GM18907 (cell line): Measurements from ENCODE around the gene NKAIN2.
"Not testable (repeated sequence)": the region's sequence is repeated elsewhere in the genome, so short reads cannot be mapped to it uniquely, and the experiment has no call there.

Experiments used
- ATAC-seq: cut with Tn5 transposase; IDR thresholded peaks from one replicate; pipeline ENCODE4 v1.9.1; 2021; ENCODE audit warnings: mild to moderate bottlenecking, moderate library complexity; ENCODE audit not compliant: unreplicated experiment

NKAIN2 gene

GRCh38 chr6:124659427-124659826, 855.8 kb downstream of the NKAIN2 start:
- ATAC-seq: no peak

- ATAC-seq: no peak
These were observed 856.5 kb downstream of the NKAIN2 start for GRCh38 chr6:124660185-124660584.

DNA sequence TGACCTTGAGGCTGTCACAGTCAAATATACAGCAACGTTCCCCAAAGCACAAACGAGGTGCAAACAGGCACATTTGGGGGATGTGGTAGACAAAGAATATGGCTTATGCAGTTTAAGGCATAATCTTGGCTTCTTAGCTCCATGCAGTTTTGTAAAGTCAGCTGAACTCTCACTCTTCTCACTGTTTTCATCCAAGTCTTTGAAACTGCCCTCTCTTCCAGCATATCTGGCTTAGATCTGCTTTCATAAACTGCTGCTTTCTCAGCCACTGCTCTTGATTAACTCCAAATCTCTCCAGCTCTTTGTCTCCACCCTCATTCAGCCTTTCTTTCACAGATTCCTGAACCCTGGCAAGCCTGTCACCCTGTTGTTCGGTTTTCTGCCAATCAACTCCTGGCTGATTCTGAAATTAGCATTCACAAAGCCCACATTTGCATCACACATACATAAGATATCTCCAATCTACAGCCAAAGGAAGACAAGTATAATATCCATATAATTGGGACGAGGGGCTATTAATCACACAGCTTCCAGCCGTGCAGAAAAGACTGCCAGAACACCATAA, 857.5 kb downstream of the NKAIN2 start:
- no peak for ATAC-seq

- ATAC-seq: no peak
These were observed 864.4 kb downstream of the NKAIN2 start for GRCh38 chr6:124668028-124668427.

GRCh38 chr6:124669713-124670480, 866.2 kb downstream of the NKAIN2 start:
- ATAC-seq: no peak

DNA sequence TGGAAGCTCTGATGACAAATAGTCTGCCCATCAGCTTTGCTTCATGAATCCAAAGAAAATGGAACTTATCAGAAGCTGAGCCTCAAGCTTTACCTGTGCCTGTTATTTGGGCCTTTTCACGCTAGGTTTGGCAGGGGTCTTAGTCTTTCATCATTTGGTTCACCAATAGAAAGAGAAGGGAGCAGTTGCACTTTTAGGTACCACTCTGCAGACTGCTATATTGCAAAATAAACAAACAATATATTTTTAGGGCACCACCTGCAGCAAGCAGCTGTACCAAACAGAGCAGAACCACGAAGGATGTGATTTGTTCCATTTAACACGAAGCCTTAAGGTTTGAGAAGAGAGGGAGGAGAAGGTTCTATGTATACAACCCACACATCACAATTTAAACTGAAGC, 867.1 kb downstream of the NKAIN2 start:
- ATAC-seq: no peak

DNA sequence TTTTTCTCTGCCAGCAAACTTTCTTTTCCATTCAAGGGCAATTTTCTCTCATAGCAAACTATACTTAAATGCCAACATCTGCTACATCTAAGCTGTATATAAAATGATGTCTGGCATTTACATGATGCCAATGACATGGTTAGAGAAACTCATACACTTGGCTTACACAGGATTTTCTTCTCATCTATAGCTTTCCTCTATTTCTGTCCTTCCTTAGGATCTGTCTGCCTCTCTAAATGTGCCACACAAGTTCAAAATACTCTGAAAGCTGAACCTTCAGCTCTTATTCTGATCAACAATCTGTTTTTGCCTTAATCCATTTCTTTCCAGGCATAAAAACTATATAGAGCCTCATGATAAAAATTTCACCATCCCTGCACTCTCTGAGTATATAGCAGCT, 867.7 kb downstream of the NKAIN2 start:
- no peak for ATAC-seq

DNA sequence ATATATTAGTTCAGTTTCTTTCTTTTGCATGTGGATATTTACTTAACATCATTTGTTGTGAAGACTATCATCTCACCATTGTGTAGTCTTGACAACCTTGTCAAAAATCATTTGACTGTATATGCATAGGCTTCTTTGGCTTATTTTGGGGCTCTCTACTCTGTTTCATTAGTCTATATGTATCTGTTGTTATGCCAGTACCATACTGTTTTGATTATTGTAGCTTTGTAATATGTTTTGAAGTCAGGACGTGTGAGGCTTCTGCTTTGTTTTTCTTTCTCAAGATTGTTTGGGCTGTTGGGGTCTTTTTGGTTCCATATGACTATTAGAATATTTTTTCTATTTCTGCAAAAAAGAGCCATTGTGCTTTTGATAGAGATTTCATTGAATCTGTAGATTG, 870.4 kb downstream of the NKAIN2 start:
- no peak for ATAC-seq

DNA sequence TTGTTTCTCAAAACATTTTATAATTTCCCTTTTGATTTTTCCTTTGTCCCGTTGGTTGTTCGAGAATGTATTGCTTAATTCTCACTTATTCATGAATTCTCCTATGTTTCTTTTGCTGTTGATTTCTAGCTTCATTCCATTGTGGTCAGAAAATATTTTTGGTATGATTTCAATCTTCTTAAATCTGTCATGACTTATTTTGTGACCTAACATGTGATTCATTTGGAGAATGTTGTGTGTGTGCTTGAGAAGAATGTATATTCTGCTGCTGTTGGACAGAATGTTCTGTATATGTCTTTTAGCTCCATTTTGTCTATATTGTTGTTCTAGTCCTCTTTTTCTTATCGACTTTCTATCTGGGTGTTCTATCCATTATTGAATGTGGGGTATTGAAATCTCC, 872.4 kb downstream of the NKAIN2 start:
- no peak for ATAC-seq

- no peak for ATAC-seq
These were observed 874.2 kb downstream of the NKAIN2 start for GRCh38 chr6:124677874-124678273.

DNA sequence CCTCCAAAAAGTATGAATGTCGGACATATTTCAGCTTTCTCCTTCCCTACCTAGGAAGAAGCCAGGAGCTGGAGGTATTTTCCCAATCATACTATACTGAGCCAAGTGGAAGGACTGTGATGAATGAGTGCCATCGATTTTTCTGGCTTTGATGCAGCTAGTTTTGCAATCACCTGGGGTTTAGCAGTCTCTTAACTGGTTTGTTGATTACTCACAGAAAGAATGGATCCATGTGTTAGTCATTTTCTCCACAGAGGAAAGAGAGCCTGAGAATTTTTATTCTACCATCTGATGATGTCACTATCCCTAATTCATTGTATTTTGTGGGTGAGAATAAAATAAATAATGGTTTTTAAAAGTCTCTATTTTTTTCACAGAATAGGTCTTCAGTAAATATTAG, 875.7 kb downstream of the NKAIN2 start:
- no peak for ATAC-seq

- ATAC-seq: no peak
These were observed 879.1 kb downstream of the NKAIN2 start for GRCh38 chr6:124682751-124683150.

DNA sequence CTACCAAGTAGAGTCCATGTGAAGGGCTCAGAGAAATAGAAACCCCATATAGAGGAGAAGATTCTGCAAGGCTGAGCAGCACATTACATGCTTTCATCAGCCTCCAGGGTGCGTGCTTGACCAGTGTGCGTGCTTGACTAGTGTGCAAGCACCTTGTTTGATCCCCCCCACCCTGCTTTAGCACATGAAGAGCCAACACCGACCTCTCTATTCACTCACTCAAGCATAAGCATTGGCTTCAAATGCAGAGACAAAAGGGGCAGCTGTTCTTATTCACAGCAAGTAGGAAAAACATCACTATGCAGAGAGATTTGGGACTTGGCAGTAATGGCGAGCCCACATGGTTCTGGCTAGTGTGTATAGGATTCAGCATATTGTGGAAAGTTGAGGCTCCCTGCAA, 879.8 kb downstream of the NKAIN2 start:
- ATAC-seq: no peak

GRCh38 chr6:124684621-124685020, 881.0 kb downstream of the NKAIN2 start:
- no peak for ATAC-seq

- ATAC-seq: no peak
These were observed 884.7 kb downstream of the NKAIN2 start for GRCh38 chr6:124688369-124688768.

DNA sequence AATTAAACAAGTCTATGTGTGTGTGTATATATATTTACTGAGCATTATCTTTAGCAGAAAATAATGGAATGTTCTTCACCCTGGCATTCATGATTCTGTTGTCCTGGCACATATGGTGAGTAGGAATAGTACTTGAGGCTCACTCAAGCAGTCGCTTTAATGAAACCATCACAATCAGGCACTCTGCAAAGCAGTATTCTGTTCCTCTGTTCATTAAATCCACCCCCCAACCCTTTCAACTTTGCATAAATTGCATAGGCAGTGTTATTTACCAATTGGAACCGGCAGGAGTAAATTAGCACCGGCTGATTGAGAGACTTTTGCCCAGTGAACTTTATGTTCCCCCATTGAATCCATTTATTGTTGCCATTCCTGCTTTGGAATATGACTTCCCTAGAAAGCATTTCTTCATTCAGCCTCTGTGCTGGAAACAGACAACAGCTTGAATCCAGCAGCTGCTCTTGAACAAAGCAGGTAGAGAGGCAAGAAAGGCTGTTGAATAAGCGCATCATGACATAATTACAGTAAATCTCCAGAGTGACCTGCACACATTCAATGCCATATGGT, 890.6 kb downstream of the NKAIN2 start:
- ATAC-seq: no peak

DNA sequence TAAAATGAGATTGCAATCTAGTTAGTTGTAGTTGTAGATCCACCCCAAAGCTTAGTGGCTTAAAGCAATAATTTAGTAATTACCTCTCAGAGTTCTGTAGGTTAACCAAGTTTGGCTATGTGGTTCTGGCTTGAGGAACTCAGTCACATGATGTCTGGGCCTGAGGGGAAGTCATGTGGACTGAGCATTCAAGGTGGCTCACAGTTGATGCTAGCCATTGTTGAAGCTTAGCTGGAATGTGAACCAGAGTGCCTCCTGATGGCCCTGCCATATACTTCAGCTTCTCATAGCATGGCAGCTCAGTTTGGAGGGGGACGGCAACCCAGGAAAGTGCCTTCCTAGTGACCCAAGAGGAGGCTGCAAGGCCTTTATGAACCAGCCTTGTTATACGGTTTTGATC, 895.4 kb downstream of the NKAIN2 start:
- ATAC-seq: no peak

- ATAC-seq: no peak
These were observed 899.9 kb downstream of the NKAIN2 start for GRCh38 chr6:124703541-124703940.

DNA sequence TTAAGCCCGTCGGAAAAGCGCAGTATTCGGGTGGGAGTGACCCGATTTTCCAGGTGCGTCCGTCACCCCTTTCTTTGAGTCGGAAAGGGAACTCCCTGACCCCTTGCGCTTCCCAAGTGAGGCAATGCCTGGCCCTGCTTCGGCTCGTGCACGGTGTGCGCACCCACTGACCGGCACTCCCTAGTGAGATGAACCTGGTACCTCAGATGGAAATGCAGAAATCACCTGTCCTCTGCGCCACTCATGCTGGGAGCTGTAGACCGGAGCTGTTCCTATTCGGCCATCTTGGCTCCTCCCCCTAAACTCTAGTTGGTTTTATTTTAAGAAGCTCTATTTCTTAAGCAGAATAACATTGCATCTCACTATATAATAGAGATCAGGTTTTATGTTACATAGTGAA, 908.9 kb downstream of the NKAIN2 start:
- not testable (repeated sequence) for ATAC-seq

- no peak for ATAC-seq
These were observed 911.1 kb downstream of the NKAIN2 start for GRCh38 chr6:124714728-124715127.

- ATAC-seq: no peak
These were observed 916.2 kb downstream of the NKAIN2 start for GRCh38 chr6:124719913-124720312.

DNA sequence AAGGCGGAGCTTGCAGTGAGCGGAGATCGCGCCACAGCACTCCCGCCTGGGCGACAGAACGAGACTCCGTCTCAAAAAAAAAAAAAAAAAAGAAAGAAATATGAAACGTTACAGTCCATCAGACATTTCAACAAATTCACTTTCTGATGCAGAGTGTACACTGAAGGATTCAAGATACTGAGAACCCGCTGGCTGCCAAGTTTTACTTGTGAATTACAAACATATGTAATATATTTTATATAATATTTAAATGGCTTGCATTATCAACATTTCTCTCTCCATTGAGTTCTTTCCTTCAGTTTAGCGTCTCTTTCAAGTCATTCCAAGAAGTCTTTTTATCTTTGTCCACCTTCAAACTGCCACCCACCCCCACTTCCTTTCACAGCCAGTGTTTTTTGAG, 917.7 kb downstream of the NKAIN2 start:
- no peak for ATAC-seq
